HEK293 (cell line): ENCODE data around the gene LYSMD3.

ENCODE experiments used
- CTCF ChIA-PET: fragments of 350-600 bp; formaldehyde crosslinking; extraction: SDS; loops from one replicate; lab custom pipeline; 2021; ENCODE audit warnings: antibody characterized with exemption; lab: Yijun Ruan, JAX
- POLR2A ChIA-PET: fragments of 300-600 bp; formaldehyde crosslinking; extraction: SDS; loops from one replicate; lab custom pipeline; 2020; ENCODE audit warnings: antibody characterized with exemption, inconsistent platforms; lab: Yijun Ruan, JAX
- H3K27ac ChIP-seq: fragments of 200-500 bp; sonication (Bioruptor generic); 2 replicates; pipeline ENCODE4 v1.5.1; 2014; ENCODE audit warnings: low read depth, low read length, control low read depth, inconsistent platforms; ENCODE audit errors: extremely low read depth
- H3K36me3 ChIP-seq, 2 experiments: fragments of 200-500 bp in 1 of 2; sonication (Bioruptor generic) in 1 of 2; 1 replicate in 1 of 2; 2 replicates in 1 of 2; pipeline ENCODE4 v1.5.1; 2014 to 2017; ENCODE audit warnings: inconsistent platforms in 2 of 2, low read length in 2 of 2; ENCODE audit not compliant: control insufficient read depth in 2 of 2, insufficient read depth in 1 of 2
- H3K4me1 ChIP-seq: fragments of 200-500 bp; sonication (Bioruptor generic); 2 replicates; pipeline ENCODE4 v1.5.1; 2014; ENCODE audit warnings: mild to moderate bottlenecking, low read length, inconsistent platforms; ENCODE audit not compliant: control insufficient read depth, insufficient read depth
- H3K4me3 ChIP-seq: 2 replicates; pipeline ENCODE4 v1.5.1; 2011; ENCODE audit warnings: low read depth, mild to moderate bottlenecking, control low read depth, low read length, moderate library complexity
- H3K9me3 ChIP-seq: fragments of 200-500 bp; sonication (Bioruptor generic); 2 replicates; pipeline ENCODE4 v1.5.1; 2014; ENCODE audit warnings: low read depth, low read length, inconsistent platforms; ENCODE audit not compliant: control insufficient read depth, insufficient read depth
- GLI4 ChIP-seq: fragments of 450-650 bp; formaldehyde crosslinking; IDR thresholded peaks from 2 replicates; pipeline ENCODE4 v1.5.1; 2016; ENCODE audit warnings: missing biosample characterization, missing genetic modification characterization
- ZBTB17 ChIP-seq: fragments of 450-650 bp; formaldehyde crosslinking; IDR thresholded peaks from 2 replicates; pipeline ENCODE4 v1.5.1; 2016; ENCODE audit warnings: missing biosample characterization, missing genetic modification characterization
- ZIC2 ChIP-seq: fragments of 450-650 bp; formaldehyde crosslinking; IDR thresholded peaks from 2 replicates; pipeline ENCODE4 v1.5.1; 2016; ENCODE audit warnings: missing biosample characterization, missing genetic modification characterization
- ZNF624 ChIP-seq: fragments of 450-650 bp; formaldehyde crosslinking; IDR thresholded peaks from 2 replicates; pipeline ENCODE4 v1.5.1; 2017; ENCODE audit warnings: missing biosample characterization, missing genetic modification characterization
- ZNF792 ChIP-seq: fragments of 450-650 bp; formaldehyde crosslinking; IDR thresholded peaks from 2 replicates; pipeline ENCODE4 v1.5.1; 2016; ENCODE audit warnings: missing biosample characterization, missing genetic modification characterization
- TF ChIP-seq, protein P1 (sequence below): fragments of 450-650 bp; formaldehyde crosslinking; IDR thresholded peaks from 2 replicates; pipeline ENCODE4 v1.5.1; 2016; ENCODE audit warnings: missing biosample characterization, missing genetic modification characterization, borderline replicate concordance
- TF ChIP-seq, protein P2 (sequence below): fragments of 450-650 bp; formaldehyde crosslinking; IDR thresholded peaks from 2 replicates; pipeline ENCODE4 v1.5.1; 2016; ENCODE audit warnings: missing biosample characterization, missing genetic modification characterization
- TF ChIP-seq, protein P3 (sequence below): fragments of 450-650 bp; formaldehyde crosslinking; IDR thresholded peaks from 2 replicates; pipeline ENCODE4 v1.5.1; 2016; ENCODE audit warnings: missing biosample characterization, missing genetic modification characterization

Gene LYSMD3

DNA sequence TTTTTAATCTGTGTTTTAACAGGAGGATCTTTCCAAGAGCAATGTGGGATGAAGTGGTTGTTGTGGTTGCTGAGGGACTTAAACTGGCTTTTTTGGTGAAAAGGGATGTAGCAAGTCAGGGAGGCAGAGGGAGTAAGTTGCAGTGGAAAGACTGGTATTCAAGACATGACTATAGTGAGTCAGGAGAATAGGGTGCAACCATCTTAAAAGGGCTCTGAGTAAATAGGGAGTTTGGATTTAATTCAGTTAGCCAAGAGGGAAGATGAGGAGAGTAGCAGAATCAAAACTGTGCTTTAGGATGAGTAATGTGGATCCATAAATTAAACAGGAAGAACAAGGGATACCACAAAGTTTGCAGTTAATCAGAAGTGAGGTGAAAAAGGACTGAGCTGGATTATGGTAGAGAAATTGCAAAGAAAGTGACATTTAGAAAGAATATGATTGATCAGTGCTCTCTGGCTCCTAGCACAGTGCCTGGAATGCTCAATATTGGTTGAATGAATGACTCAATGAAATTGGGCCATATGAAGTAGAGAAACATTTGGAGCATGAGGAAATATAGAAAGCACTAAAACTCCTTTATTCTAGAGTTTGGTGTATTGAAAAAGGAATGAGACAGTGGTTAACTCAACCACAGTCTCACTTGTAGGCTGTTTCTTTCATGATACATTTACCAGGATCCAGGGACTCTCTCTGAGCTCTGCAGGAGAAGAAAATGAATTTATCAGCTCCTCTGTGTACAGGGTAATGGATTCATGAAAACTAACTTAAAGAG lies 49.6 kb downstream of the LYSMD3 start (continued):
- TF ChIP-seq, protein P1, sequence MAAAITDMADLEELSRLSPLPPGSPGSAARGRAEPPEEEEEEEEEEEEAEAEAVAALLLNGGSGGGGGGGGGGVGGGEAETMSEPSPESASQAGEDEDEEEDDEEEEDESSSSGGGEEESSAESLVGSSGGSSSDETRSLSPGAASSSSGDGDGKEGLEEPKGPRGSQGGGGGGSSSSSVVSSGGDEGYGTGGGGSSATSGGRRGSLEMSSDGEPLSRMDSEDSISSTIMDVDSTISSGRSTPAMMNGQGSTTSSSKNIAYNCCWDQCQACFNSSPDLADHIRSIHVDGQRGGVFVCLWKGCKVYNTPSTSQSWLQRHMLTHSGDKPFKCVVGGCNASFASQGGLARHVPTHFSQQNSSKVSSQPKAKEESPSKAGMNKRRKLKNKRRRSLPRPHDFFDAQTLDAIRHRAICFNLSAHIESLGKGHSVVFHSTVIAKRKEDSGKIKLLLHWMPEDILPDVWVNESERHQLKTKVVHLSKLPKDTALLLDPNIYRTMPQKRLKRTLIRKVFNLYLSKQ (tag by site-specific recombination) = no peak

DNA sequence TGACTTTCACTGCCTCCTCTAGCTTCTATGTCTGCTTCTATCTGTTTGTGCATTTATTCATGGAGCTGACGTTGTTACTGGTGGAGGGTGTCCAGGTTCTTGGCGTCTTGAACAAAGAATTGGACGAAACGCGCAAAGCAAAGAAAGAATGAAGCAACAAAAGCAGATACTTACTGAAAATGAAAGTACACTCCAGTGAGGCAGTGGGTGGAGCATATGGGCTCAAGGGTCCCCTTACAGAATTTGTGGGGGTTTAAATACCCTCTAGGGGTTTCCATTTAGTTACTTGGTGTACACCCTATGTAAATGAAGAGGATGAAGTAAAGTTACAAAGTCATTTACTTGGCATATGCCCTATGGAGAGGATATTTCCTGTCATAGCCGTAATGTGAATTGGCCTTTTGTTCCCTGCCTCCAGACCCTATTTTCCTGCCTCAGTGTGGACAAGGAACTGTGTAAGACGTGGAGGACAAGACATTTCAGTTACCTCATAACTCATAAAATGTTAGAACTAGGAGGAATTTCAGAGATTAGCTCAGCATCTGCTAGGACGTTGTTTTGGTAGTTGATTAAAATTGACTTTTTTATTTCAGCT lies 51.7 kb downstream of the LYSMD3 start:
- TF ChIP-seq GLI4 (no peak), ZNF624 (tag by site-specific recombination) (no peak), ZBTB17 (tag by site-specific recombination) (0 out of 2 replicates have a peak, but pooled peaks have one; percentile 8)
- Histone ChIP-seq H3K4me1 (no peaks in the 10 kb centered on the region), H3K9me3 (no peaks in the 10 kb centered on the region), H3K27ac (no peak overlapping the region), H3K36me3 (no peaks in the 10 kb centered on the region), H3K4me3 (no peak overlapping the region)
- POLR2A ChIA-PET = no interaction called here
- CTCF ChIA-PET = interaction anchor here (0.7 kb wide), 1 partner anchor 27 kb away, joined by 3 read pairs; no protein-coding TSS in a partner anchor

DNA sequence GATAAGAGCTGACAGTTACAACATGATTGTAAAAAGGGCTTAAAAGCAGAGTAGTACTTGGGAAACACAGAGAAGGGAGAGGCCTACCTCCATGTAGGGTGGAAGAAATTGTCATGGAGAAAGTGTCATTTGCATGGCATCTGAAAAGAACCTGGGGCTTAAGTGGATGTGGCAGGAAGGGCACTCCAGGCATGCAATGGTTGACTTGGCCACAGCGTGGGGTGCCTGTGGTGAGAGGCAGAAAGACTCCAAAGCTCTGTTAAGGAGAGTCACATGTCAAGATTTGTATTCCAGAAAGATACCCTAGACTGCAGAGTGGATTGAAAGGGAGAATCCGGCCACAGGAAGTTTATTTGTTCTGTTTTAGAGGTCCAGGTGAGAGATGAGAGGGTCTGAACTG lies 52.3 kb downstream of the LYSMD3 start:
- Histone ChIP-seq H3K9me3 (no peaks in the 10 kb centered on the region), H3K4me1 (no peaks in the 10 kb centered on the region), H3K27ac (no peak overlapping the region), H3K36me3 (no peaks in the 10 kb centered on the region), H3K4me3 (no peak overlapping the region)
- ChIA-PET CTCF (interaction anchor here (0.7 to 1.8 kb wide), 4 partner anchors 11 to 307 kb away, joined by 3 to 5 read pairs (median 4); no protein-coding TSS in a partner anchor), POLR2A (no interaction called here)
- TF ChIP-seq, protein P2, sequence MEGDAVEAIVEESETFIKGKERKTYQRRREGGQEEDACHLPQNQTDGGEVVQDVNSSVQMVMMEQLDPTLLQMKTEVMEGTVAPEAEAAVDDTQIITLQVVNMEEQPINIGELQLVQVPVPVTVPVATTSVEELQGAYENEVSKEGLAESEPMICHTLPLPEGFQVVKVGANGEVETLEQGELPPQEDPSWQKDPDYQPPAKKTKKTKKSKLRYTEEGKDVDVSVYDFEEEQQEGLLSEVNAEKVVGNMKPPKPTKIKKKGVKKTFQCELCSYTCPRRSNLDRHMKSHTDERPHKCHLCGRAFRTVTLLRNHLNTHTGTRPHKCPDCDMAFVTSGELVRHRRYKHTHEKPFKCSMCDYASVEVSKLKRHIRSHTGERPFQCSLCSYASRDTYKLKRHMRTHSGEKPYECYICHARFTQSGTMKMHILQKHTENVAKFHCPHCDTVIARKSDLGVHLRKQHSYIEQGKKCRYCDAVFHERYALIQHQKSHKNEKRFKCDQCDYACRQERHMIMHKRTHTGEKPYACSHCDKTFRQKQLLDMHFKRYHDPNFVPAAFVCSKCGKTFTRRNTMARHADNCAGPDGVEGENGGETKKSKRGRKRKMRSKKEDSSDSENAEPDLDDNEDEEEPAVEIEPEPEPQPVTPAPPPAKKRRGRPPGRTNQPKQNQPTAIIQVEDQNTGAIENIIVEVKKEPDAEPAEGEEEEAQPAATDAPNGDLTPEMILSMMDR (tag by site-specific recombination) = 0 out of 2 replicates have a peak, but pooled peaks have one; percentile 12
- TF ChIP-seq, protein P3, sequence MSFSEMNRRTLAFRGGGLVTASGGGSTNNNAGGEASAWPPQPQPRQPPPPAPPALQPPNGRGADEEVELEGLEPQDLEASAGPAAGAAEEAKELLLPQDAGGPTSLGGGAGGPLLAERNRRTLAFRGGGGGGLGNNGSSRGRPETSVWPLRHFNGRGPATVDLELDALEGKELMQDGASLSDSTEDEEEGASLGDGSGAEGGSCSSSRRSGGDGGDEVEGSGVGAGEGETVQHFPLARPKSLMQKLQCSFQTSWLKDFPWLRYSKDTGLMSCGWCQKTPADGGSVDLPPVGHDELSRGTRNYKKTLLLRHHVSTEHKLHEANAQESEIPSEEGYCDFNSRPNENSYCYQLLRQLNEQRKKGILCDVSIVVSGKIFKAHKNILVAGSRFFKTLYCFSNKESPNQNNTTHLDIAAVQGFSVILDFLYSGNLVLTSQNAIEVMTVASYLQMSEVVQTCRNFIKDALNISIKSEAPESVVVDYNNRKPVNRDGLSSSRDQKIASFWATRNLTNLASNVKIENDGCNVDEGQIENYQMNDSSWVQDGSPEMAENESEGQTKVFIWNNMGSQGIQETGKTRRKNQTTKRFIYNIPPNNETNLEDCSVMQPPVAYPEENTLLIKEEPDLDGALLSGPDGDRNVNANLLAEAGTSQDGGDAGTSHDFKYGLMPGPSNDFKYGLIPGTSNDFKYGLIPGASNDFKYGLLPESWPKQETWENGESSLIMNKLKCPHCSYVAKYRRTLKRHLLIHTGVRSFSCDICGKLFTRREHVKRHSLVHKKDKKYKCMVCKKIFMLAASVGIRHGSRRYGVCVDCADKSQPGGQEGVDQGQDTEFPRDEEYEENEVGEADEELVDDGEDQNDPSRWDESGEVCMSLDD (tag by site-specific recombination) = no peak
- TF ChIP-seq ZIC2 (tag by site-specific recombination) = peak; percentile 62

DNA sequence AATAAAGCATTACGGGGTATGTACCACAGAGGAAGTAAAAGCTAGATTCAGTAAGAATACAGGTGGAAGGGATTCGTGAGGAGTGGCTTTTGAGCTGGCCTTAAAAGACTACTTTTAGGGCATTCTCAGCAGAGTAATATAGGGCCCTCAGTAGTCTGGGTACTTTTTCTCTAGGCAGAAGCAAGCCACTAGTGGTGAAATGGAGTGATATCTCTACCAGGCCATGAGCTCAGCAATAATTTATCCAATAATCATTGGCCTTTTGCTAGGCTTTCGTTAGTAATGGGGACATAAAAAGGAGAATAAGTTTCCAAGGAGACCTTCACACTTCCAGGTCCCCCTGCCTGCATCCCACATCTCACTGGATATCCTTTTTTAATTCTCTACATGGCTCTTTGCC lies 53.0 kb downstream of the LYSMD3 start:
- Histone ChIP-seq H3K4me1 (no peaks in the 10 kb centered on the region), H3K36me3 (no peaks in the 10 kb centered on the region), H3K9me3 (no peaks in the 10 kb centered on the region), H3K27ac (no peak overlapping the region), H3K4me3 (no peak overlapping the region)
- no peak for TF ChIP-seq ZNF792
- ChIA-PET CTCF (interaction anchor here (0.7 to 1.8 kb wide), 4 partner anchors 10 to 307 kb away, joined by 3 to 5 read pairs (median 4); no protein-coding TSS in a partner anchor), POLR2A (interaction anchor here (1.0 kb wide), 1 partner anchor 67 kb away, joined by 3 read pairs; the partner anchor contains the start of gene CETN3)
